Left hindlimb (tissue), 1 donor: Measurements from ENCODE around the gene PIN1.

Experiments
- DNase-seq: peaks from one replicate; pipeline ENCODE4 v3.0.0-alpha.2; 2018

The PIN1 gene

GRCh38 chr19:9891609-9892373 is 56.7 kb downstream of the PIN1 start:
- no peak for DNase-seq
